OCI-LY7 (cell line): ENCODE measurements around the gene KLHL13.

ENCODE experiments used
- EZH2phosphoT487 ChIP-seq: fragments of 200-600 bp; sonication (generic); IDR thresholded peaks from 2 replicates; pipeline ENCODE4 v1.6.1; 2018; ENCODE audit warnings: low read depth, borderline replicate concordance, mild to moderate bottlenecking, mixed run types, antibody characterized with exemption, low read length, moderate library complexity, mixed read lengths
- TF ChIP-seq, protein P1 (sequence below): fragments of 200-600 bp; sonication (generic); conservative IDR thresholded peaks from 2 replicates; pipeline ENCODE4 v1.5.1; 2014; ENCODE audit warnings: mild to moderate bottlenecking, antibody characterized with exemption, low read length, moderate library complexity, mixed read lengths

DNA sequence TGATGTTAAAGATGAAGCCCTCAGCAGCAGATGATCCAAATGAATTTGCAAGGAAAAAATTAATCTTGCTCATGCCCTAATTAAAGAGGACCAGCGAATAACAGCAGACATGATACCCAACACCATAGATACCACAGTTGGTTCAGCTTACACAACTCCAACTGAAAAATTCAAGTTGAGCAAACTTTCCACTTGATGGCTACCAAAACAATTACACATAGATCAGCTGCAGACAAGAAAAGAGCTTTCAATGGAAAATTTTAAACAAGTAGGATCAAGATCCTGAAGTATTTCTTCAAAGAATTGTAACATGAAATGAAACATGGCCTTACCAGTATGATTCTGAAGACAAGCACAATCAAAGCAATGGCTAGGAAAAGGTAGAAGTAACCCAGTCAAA is 90.0 kb downstream of the KLHL13 start:
- TF ChIP-seq, protein P1, sequence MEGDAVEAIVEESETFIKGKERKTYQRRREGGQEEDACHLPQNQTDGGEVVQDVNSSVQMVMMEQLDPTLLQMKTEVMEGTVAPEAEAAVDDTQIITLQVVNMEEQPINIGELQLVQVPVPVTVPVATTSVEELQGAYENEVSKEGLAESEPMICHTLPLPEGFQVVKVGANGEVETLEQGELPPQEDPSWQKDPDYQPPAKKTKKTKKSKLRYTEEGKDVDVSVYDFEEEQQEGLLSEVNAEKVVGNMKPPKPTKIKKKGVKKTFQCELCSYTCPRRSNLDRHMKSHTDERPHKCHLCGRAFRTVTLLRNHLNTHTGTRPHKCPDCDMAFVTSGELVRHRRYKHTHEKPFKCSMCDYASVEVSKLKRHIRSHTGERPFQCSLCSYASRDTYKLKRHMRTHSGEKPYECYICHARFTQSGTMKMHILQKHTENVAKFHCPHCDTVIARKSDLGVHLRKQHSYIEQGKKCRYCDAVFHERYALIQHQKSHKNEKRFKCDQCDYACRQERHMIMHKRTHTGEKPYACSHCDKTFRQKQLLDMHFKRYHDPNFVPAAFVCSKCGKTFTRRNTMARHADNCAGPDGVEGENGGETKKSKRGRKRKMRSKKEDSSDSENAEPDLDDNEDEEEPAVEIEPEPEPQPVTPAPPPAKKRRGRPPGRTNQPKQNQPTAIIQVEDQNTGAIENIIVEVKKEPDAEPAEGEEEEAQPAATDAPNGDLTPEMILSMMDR, result no peak
- no peak for TF ChIP-seq EZH2phosphoT487
